Spinal cord (tissue), 10 donors: ENCODE data around the gene ARHGEF16. TPM values are rescaled to one million over a fixed set of nuclear protein-coding genes. Genes with fewer than 3 reads are reported as not detected.
A peak's percentile ranks its signal among the peaks of the same experiment; 100 is the strongest.

Experiments
- DNase-seq, 6 donors: peaks; one replicate each; pipeline versions ENCODE4 v3.0.0 to v3.0.0-alpha.2; 2013 to 2015; ENCODE audit warnings: low spot score in 6 of 6, low read depth in 4 of 6
- H3K27ac ChIP-seq: one replicate; pipeline ENCODE4 v1.5.1; 2013; ENCODE audit warnings: low read depth, low read length, control low read depth
- H3K27me3 ChIP-seq: one replicate; pipeline ENCODE4 v1.6.1; 2013; ENCODE audit warnings: low read length; ENCODE audit not compliant: control insufficient read depth, insufficient read depth
- H3K36me3 ChIP-seq: one replicate; pipeline ENCODE4 v1.6.1; 2013; ENCODE audit warnings: low read length; ENCODE audit not compliant: control insufficient read depth, insufficient read depth
- H3K4me1 ChIP-seq: one replicate; pipeline ENCODE4 v1.6.1; 2013; ENCODE audit warnings: low read length; ENCODE audit not compliant: control insufficient read depth, insufficient read depth
- H3K4me3 ChIP-seq: one replicate; pipeline ENCODE4 v1.5.1; 2013; ENCODE audit warnings: low read depth, low read length, control low read depth
- H3K9me3 ChIP-seq: one replicate; pipeline ENCODE4 v1.6.1; 2013; ENCODE audit warnings: low read length; ENCODE audit not compliant: control insufficient read depth, insufficient read depth
- WGBS: methylation state at CpG from one replicate; pipeline ENCODE4 v1.1.5; 2013; ENCODE audit warnings: missing lambda C conversion rate; ENCODE audit not compliant: insufficient coverage; 5-methylcytosine and 5-hydroxymethylcytosine counted together
- polyA plus RNA-seq, 2 donors: library from polyadenylated mRNA; unstranded; fragments of 120-200 nt; gene quantifications; one replicate each; pipeline ENCODE4 v1.2.1, GENCODE V29; 2013; ENCODE audit not compliant: insufficient read length in 2 of 2
- total RNA-seq, 2 donors: library from RNA; depleted of rRNA in 1 of 2; stranded (reverse); fragments of 120-200 nt in 1 of 2; fragments of >200 nt in 1 of 2; gene quantifications; one replicate each; pipeline versions ENCODE4 v1.2.3 to v1.2.4, GENCODE V29; 2013 to 2014
- donor health status: healthy.

ARHGEF16 gene
- total and polyA plus RNA-seq, 4 donors = 1.7 to 4.2 (median 3.2) TPM

DNA sequence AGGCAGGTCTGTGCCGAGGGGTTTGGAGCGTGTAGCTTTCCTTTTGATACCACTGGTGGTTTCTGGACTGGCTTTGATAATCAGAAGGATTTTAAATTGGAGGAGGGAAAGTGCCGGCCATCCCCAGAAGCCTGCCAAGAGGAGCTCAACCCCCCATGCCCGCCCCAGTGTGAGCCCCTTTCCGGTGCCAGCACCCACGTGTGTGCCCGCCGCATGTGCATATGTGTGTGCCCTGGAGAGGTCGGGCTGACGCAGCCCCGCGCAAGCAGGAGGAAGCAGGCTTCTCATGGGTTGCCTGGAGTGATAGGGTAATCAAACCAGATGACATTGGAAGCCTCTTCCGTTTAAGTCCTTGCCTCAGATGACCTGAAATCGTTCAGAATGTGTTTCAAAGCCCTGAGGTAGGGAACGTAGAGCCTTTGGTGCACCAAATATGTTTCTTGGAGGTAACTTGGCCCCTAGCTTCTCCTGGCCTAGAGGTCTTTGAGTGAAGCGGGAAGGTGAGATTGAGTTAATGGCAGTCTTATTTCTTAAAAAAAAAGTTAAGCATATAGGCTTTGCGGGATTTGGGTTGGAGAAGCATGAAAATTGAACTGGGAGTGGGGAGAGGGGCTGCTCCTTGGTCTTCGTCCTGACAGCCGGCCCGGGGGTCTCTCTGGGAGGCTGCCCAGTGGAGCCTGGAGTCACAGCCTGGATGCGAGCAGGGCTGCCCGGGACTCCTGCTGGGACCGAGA is 34.1 kb upstream of the ARHGEF16 start:
- DNase-seq = no peak
- H3K27me3 ChIP-seq = peaks cover 2% of the 10 kb centered on the region
- WGBS = 92% methylated on average over 23 of the region's 23 CpGs
- H3K9me3 ChIP-seq = peaks cover 3% of the 10 kb centered on the region
- no peak overlapping the region for H3K27ac ChIP-seq
- no peak overlapping the region for H3K4me3 ChIP-seq
- H3K36me3 ChIP-seq = peaks cover 46% of the 10 kb centered on the region
- peaks cover 46% of the 10 kb centered on the region for H3K4me1 ChIP-seq

DNA sequence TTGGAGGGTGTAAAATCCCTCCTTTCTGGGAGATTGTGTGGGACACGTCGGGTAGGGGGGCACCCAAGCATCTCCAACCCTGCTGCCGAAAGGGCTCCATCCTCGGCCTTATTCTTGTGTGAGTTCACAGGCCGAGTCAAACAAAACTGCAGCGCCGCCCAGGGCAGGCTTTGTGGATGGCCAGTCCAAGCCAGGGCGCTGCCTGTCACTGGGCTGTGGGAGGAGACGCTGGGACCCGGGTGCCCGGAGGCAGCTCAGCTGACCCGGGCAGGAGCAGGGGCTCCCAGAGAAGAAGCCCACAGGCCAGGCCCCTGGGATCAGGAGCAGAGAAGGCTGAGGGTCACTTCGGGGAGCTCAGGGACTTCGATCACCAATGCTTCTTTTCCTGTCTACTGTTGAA is 31.8 kb upstream of the ARHGEF16 start:
- peaks cover 58% of the 10 kb centered on the region for H3K36me3 ChIP-seq
- peaks cover 41% of the 10 kb centered on the region for H3K4me1 ChIP-seq
- H3K4me3 ChIP-seq = no peak overlapping the region
- 84% methylated on average over 14 of the region's 14 CpGs for WGBS
- no peak for DNase-seq
- H3K27me3 ChIP-seq = no peaks in the 10 kb centered on the region
- no peak overlapping the region for H3K27ac ChIP-seq
- H3K9me3 ChIP-seq = no peaks in the 10 kb centered on the region

DNA sequence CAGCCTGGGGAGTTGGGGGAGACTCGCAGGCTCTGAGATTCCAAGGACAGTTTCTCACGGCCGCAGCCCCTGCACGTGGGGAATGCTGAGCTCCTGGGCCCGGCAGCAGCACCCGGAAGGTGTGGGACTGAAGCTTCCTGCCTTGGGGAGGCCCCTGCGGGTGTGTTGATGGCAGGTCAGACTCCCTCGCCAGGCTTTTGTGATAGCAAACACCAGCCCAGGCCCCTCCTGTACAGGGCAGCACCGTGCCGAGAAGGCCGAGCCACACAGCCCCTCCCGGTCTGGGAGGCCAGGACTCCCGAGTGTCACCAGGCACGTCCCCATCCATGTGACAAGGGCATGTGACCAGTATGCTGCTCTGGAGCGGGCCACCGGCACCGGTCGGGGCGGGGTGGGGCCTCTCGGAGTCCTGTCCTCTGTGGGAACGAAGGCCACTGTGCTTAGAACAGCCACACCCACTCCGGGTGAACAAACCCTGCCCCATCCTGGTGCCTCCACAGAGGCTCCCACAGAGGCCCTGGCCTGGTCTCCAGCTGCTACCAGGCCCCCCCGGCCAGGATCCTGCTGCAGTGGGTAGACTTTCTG is 31.1 kb upstream of the ARHGEF16 start:
- 79% methylated on average over 23 of the region's 23 CpGs for WGBS
- Histone ChIP-seq H3K36me3 (peaks cover 58% of the 10 kb centered on the region), H3K4me1 (peaks cover 41% of the 10 kb centered on the region), H3K4me3 (no peak overlapping the region), H3K27me3 (no peaks in the 10 kb centered on the region), H3K27ac (no peak overlapping the region), H3K9me3 (no peaks in the 10 kb centered on the region)
- no peak for DNase-seq

DNA sequence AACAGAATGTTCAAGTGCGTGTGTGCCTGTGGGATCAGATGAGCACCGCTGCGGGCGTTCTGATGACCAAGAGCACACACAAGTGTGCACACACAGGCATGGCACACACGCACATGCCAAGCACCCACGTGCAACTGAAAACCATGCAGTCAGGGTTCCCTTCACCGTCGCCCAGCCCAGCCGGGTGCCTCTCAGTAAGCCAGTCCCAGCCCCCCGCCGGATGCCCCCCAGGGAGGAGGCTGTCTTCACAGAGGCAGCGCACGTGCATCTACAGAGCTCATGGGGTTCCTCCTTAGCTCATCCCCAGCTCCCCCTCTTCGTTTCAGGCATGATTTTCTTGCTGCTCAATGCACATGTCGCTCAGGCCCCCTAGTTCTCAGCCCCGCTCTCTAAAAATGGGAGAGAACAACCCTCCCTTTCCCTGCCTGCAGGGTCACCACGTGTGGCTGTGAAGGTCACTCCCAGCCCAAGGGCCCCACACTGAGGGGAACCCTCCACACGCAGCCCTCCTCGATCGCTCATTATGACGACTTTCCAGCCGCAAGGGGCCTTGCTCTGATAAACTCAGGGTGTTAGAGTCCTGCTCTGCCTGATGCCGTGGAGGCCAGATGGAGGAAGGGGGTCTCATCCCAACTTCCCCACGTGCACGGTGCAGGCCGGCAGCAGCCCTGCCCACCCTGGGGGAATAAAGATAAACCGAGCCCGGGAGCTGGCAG is 30.4 kb upstream of the ARHGEF16 start:
- H3K4me3 ChIP-seq = no peak overlapping the region
- peaks cover 41% of the 10 kb centered on the region for H3K4me1 ChIP-seq
- DNase-seq = no peak
- H3K27me3 ChIP-seq = no peaks in the 10 kb centered on the region
- no peaks in the 10 kb centered on the region for H3K9me3 ChIP-seq
- 69% methylated on average over 27 of the region's 28 CpGs for WGBS
- peaks cover 55% of the 10 kb centered on the region for H3K36me3 ChIP-seq
- peak overlapping the region; percentile 10 for H3K27ac ChIP-seq

DNA sequence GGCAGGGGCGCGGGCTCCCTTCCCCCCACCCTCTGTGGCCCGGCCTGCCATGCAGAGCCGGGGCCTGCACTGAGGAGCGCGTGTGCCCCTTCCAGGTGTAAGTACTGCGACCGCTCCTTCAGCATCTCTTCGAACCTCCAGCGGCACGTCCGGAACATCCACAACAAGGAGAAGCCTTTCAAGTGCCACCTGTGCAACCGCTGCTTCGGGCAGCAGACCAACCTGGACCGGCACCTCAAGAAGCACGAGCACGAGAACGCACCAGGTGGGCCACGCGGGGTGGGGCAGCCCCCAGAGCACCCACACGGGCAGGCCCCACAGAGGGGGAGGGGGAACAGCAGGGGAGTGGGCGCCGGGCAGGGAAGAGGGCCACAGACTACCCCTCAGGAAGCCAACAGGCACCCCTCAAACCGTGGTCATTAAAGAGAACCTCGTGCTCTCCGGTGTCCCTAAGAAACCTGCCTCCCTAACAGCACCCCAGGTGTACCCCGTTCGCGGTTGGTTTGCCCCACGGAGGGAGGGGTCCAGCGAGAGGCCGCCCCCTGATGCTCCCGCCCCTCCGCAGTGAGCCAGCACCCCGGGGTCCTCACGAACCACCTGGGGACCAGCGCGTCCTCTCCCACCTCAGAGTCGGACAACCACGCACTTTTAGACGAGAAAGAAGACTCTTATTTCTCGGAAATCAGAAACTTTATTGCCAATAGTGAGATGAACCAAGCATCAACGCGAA is 28.8 kb upstream of the ARHGEF16 start:
- H3K4me3 ChIP-seq = no peak overlapping the region
- no peaks in the 10 kb centered on the region for H3K9me3 ChIP-seq
- no peak for DNase-seq
- no peak overlapping the region for H3K27ac ChIP-seq
- H3K36me3 ChIP-seq = peaks cover 67% of the 10 kb centered on the region
- WGBS = 94% methylated on average over 41 of the region's 44 CpGs
- H3K27me3 ChIP-seq = no peaks in the 10 kb centered on the region
- H3K4me1 ChIP-seq = peaks cover 46% of the 10 kb centered on the region

DNA sequence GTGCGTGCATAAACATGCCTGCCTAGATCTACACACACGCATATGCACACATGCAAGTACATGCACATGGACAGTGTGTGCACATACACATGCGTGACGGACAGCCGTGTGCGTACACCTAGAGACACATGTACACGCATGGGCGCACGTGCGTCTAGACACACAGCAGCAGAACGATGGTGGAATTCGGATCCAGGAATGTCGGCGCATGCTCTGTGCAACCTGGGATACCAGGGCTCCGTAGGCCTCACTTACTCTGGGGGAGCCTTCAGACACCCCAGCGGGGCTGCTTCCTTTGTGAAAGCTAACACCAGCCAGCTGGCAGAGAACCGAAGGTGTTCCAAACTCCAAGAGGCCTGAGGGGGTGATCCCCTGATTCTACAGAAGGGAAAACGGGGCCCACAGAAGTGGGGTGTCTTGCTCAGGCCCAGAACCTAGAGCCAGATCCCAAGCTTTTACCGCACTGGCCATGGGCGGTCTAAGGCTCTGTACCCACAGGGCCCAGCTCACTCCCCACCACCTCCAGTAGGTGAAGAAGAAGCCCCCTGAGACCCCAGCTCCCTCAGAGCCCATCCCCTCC is 27.4 kb upstream of the ARHGEF16 start:
- no peak overlapping the region for H3K27ac ChIP-seq
- no peaks in the 10 kb centered on the region for H3K9me3 ChIP-seq
- peaks cover 76% of the 10 kb centered on the region for H3K36me3 ChIP-seq
- WGBS = 96% methylated on average over 20 of the region's 20 CpGs
- peaks cover 39% of the 10 kb centered on the region for H3K4me1 ChIP-seq
- no peak for DNase-seq
- H3K27me3 ChIP-seq = no peaks in the 10 kb centered on the region
- H3K4me3 ChIP-seq = no peak overlapping the region

DNA sequence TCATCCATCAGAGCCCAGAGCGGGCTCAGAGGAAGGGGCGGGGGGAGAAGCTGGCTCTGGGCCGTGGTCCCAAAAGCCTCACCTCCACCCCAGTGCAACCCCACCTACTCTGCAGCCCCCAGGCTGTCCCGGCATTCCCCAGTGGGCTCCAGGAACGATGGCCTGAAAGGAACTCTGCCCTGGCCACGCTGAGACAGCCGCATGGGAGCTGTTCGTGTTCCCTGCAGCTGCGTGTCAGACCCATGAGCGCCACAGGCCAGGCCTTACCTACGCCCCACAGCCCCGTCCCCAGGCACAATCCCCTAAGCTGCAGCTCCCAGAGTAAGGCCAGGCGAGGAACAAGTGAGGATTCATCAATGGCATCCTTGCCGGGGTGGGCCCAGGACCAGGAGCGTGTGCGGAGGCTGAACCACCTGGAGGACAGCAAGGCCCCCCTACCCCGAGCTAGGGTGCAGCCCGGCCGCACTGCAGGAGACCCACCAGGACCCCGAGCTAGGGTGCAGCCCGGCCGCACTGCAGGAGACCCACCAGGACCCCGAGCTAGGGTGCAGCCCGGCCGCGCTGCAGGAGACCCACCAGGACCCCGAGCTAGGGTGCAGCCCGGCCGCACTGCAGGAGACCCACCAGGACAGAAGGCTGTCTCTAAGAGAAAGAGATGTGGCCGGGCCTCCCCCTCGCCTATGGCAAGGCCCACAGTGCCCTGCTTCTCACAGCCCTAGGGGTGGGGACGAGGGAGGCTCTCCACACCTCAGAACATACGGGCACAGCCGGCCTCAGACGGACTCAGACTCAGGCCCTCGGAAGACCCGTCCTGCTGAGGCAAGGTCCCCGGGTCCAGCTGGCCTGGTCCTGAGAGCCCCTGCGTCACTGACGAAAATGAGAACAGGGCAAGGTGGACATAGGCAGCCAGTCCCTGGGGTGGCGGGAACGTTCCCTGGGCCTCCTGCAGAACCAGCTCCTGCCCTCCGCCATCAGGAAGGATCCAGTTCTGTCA is 26.5 kb upstream of the ARHGEF16 start:
- no peak overlapping the region for H3K27ac ChIP-seq
- H3K36me3 ChIP-seq = peaks cover 78% of the 10 kb centered on the region
- DNase-seq = no peak
- no peak overlapping the region for H3K4me3 ChIP-seq
- H3K9me3 ChIP-seq = no peaks in the 10 kb centered on the region
- H3K27me3 ChIP-seq = no peaks in the 10 kb centered on the region
- WGBS = 96% methylated on average over 43 of the region's 43 CpGs
- peaks cover 29% of the 10 kb centered on the region for H3K4me1 ChIP-seq

DNA sequence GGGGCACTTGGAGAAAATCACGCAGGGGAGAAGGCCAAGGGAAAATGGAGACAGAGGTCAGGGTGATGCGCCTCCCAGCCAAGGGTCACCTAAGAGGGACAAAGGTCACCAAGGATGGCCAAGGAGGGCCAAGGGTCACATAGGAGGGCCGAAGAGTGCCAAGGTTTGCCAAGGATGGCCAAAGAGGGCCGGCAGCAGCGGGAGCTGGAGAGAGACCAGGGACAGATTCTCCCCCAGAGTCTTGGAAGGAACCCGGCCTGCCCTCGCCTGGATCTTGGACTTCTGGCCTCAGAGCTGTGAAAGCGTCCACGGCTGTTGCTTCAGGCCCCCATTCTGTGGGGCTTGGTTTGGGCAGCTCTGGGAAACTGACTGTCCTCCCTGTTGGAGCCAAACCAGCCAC is 25.6 kb upstream of the ARHGEF16 start:
- Histone ChIP-seq H3K9me3 (no peaks in the 10 kb centered on the region), H3K36me3 (peaks cover 81% of the 10 kb centered on the region), H3K27me3 (no peaks in the 10 kb centered on the region), H3K4me3 (no peak overlapping the region), H3K27ac (no peak overlapping the region), H3K4me1 (peaks cover 20% of the 10 kb centered on the region)
- 93% methylated on average over 9 of the region's 9 CpGs for WGBS
- no peak for DNase-seq
